ENCODE results near the gene PCDHA8. TPM values are rescaled to one million over a fixed set of nuclear protein-coding genes. Genes with fewer than 3 reads are reported as not detected.

The PCDHA8 gene
- total RNA-seq, 1 experiment from 2014 or later = not detected

- intact Hi-C loops (cut with micrococcal nuclease) = no loop called here
- peak; percentile 10 for DNase-seq (ENCODE audit: low read depth, low spot score)
- H3K9me3 ChIP-seq (ENCODE audit: control insufficient read depth in 1 of 2, insufficient read depth in 1 of 2, low read depth in 1 of 2, low read length in 2 of 2) = no peaks in the 10 kb centered on the region
- no peaks in the 10 kb centered on the region for H3K36me3 ChIP-seq (ENCODE audit: control insufficient read depth in 1 of 2, insufficient read depth in 2 of 2, low read length in 2 of 2)
- H2AFZ ChIP-seq (ENCODE audit: low read depth, low read length, poor library complexity, severe bottlenecking) = no peak overlapping the region
- no peak overlapping the region for H3K4me3 ChIP-seq (replicated peaks in 1 of 2; ENCODE audit: low read depth in 1 of 2, low read length in 2 of 2)
- no peaks in the 10 kb centered on the region for H3K79me2 ChIP-seq (ENCODE audit: insufficient read depth, low read length)
- ChIA-PET POLR2A (interaction anchor here (1.2 kb wide), 1 partner anchor 171 kb away, joined by 4 read pairs; no protein-coding TSS in a partner anchor), RAD21 (ENCODE audit: low non-redundant PET in 1 of 2, low total read pairs in 2 of 2, uncharacterized antibody in 2 of 2, unreplicated experiment in 2 of 2) (interaction anchor here in 1 of 2 experiments (1.4 kb wide), 1 partner anchor 171 kb away, joined by 4 read pairs; no protein-coding TSS in a partner anchor), CTCF (interaction anchor here (1.0 to 3.0 kb wide), 2 partner anchors 10 to 171 kb away, joined by 3 to 21 read pairs; no protein-coding TSS in a partner anchor)
- H3K27me3 ChIP-seq (ENCODE audit: insufficient read depth, low read length) = no peaks in the 10 kb centered on the region
- BruUV-seq (replicated peaks) = no TSS peak
- no peaks in the 10 kb centered on the region for H3K4me1 ChIP-seq (ENCODE audit: control insufficient read depth in 1 of 2, insufficient read depth in 2 of 2, low read length in 2 of 2)
- TF ChIP-seq EGR1 (IDR thresholded peaks at IDR 0.05; ENCODE audit: low read depth) (no peak), POLR2A (IDR thresholded peaks at IDR 0.05; ENCODE audit: borderline replicate concordance, extremely low read depth, insufficient read depth, insufficient read length) (no peak), REST (IDR thresholded peaks at IDR 0.05; ENCODE audit: low read depth) (no peak), CTCF (IDR thresholded peaks at IDR 0.05 in 2 of 3, conservative IDR thresholded peaks at IDR 0.05 in 1 of 3; ENCODE audit: borderline replicate concordance in 1 of 3, insufficient read depth in 1 of 3, low read depth in 2 of 3, low read length in 2 of 3) (peak in 2 of 3 experiments; percentile 28 to 34; a peak in 3 of 6 replicates), EZH2phosphoT487 (IDR thresholded peaks at IDR 0.05; ENCODE audit: borderline replicate concordance) (no peak), ZBTB33 (IDR thresholded peaks at IDR 0.05; ENCODE audit: extremely low read depth, insufficient replicate concordance, low read length) (no peak), SP1 (IDR thresholded peaks at IDR 0.05; ENCODE audit: low read depth) (no peak)
- H3K9me2 ChIP-seq (ENCODE audit: insufficient read depth) = no peaks in the 10 kb centered on the region
- no peaks in the 10 kb centered on the region for H4K20me1 ChIP-seq (ENCODE audit: insufficient read depth)
- no peak overlapping the region for H3K9ac ChIP-seq (ENCODE audit: low read length)
- no peak overlapping the region for H3K4me2 ChIP-seq (ENCODE audit: low read length)
- no peak for ATAC-seq
- no peak overlapping the region for H3K27ac ChIP-seq (ENCODE audit: low read depth, low read length)
These were observed 28.5 kb downstream of the PCDHA8 start for GRCh38 chr5:140869555-140869886.

Data from HCT116 (cell line).